G401.6 (cell line): Measurements from ENCODE around the gene IFI27L1.

Source experiments
- FAIRE-seq: peaks from 2 replicates; lab custom pipeline; 2012; peaks lifted over from hg19 to GRCh38; lab: Jason Lieb, UNC

IFI27L1 gene

GRCh38 chr14:94114589-94115057, 33.5 kb downstream of the IFI27L1 start:
- FAIRE-seq = no peak

GRCh38 chr14:94115058-94115591, 34.0 kb downstream of the IFI27L1 start:
- no peak for FAIRE-seq

GRCh38 chr14:94115631-94116030, 34.5 kb downstream of the IFI27L1 start:
- no peak for FAIRE-seq

- no peak for FAIRE-seq
Measured at GRCh38 chr14:94116701-94117100, 35.6 kb downstream of the IFI27L1 start.

- FAIRE-seq = no peak
Measured at GRCh38 chr14:94117856-94118255, 36.7 kb downstream of the IFI27L1 start.

- no peak for FAIRE-seq
Measured at GRCh38 chr14:94119071-94119470, 38.0 kb downstream of the IFI27L1 start.

GRCh38 chr14:94120667-94121340, 39.7 kb downstream of the IFI27L1 start:
- FAIRE-seq = no peak

- no peak for FAIRE-seq
Measured at GRCh38 chr14:94121485-94121884, 40.4 kb downstream of the IFI27L1 start.

- FAIRE-seq = no peak
Measured at GRCh38 chr14:94122438-94122837, 41.3 kb downstream of the IFI27L1 start.

GRCh38 chr14:94123296-94123695, 42.2 kb downstream of the IFI27L1 start:
- no peak for FAIRE-seq

GRCh38 chr14:94123868-94124267, 42.8 kb downstream of the IFI27L1 start:
- FAIRE-seq = no peak

GRCh38 chr14:94124582-94125377, 43.7 kb downstream of the IFI27L1 start:
- FAIRE-seq = no peak

- FAIRE-seq = no peak
Measured at GRCh38 chr14:94125659-94126418, 44.7 kb downstream of the IFI27L1 start.

- FAIRE-seq = no peak
Measured at GRCh38 chr14:94126419-94126677, 45.2 kb downstream of the IFI27L1 start.

- FAIRE-seq = no peak
Measured at GRCh38 chr14:94126800-94127199, 45.7 kb downstream of the IFI27L1 start.

GRCh38 chr14:94127330-94127729, 46.2 kb downstream of the IFI27L1 start:
- no peak for FAIRE-seq

- FAIRE-seq = no peak
Measured at GRCh38 chr14:94128216-94128839, 47.2 kb downstream of the IFI27L1 start.

- FAIRE-seq = no peak
Measured at GRCh38 chr14:94129111-94129757, 48.1 kb downstream of the IFI27L1 start, which contains the start of gene IFI27L2. Gene IFI27L2, minus strand, starts transcription at chr14:94129604. Its CDS starts 40 bp downstream, at chr14:94129564.

GRCh38 chr14:94129758-94130414, 48.8 kb downstream of the IFI27L1 start:
- no peak for FAIRE-seq

- FAIRE-seq = peak; percentile 93
Measured at GRCh38 chr14:94132285-94132887, 51.3 kb downstream of the IFI27L1 start.

- FAIRE-seq = no peak
Measured at GRCh38 chr14:94135476-94135875, 54.4 kb downstream of the IFI27L1 start.
